Measurements from ENCODE around the gene PTPN1.

Gene PTPN1

GRCh38 chr20:50627747-50628146 lies 117.6 kb downstream of the PTPN1 start:
- CTCF ChIA-PET: interaction anchor here (0.7 to 3.7 kb wide), 4 partner anchors 122 to 440 kb away, joined by 3 to 40 read pairs (median 4); no protein-coding TSS in a partner anchor
- POLR2A ChIA-PET: no interaction called here
- no peaks in the 10 kb centered on the region for H3K36me3 ChIP-seq (ENCODE audit: control insufficient read depth in 2 of 2, insufficient read depth in 1 of 2, low read length in 2 of 2)
- H3K4me1 ChIP-seq (ENCODE audit: control insufficient read depth, insufficient read depth, low read length): no peaks in the 10 kb centered on the region
- no peak overlapping the region for H3K27ac ChIP-seq (ENCODE audit: extremely low read depth, low read depth, low read length)
- H3K4me3 ChIP-seq (ENCODE audit: low read depth, low read length): no peak overlapping the region
- no peaks in the 10 kb centered on the region for H3K9me3 ChIP-seq (ENCODE audit: control insufficient read depth, insufficient read depth, low read depth, low read length)
- no peak for TF ChIP-seq YY1 (tag by site-specific recombination; IDR thresholded peaks at IDR 0.05)
- TF ChIP-seq ZNF571 (tag by site-specific recombination; IDR thresholded peaks at IDR 0.05): no peak
- no peak for TF ChIP-seq ZNF677 (tag by site-specific recombination; IDR thresholded peaks at IDR 0.05)
- no peak for TF ChIP-seq ELK4 (IDR thresholded peaks at IDR 0.05; ENCODE audit: borderline replicate concordance, low read depth, low read length)
- no peak for TF ChIP-seq WT1 (tag by site-specific recombination; IDR thresholded peaks at IDR 0.05)
- no peak for TF ChIP-seq ZNF792 (tag by site-specific recombination; IDR thresholded peaks at IDR 0.05)
- no peak for TF ChIP-seq ZNF624 (tag by site-specific recombination; IDR thresholded peaks at IDR 0.05)
- TF ChIP-seq ZNF140 (tag by site-specific recombination; IDR thresholded peaks at IDR 0.05): no peak
- TF ChIP-seq ZNF239 (tag by site-specific recombination; IDR thresholded peaks at IDR 0.05): no peak
- TF ChIP-seq ZNF433 (tag by site-specific recombination; IDR thresholded peaks at IDR 0.05; ENCODE audit: low read depth): no peak
- no peak for TF ChIP-seq ZSCAN30 (tag by site-specific recombination; IDR thresholded peaks at IDR 0.05)
- no peak for TF ChIP-seq ZFP37 (tag by site-specific recombination; IDR thresholded peaks at IDR 0.05)
- no peak for TF ChIP-seq ZNF837 (tag by site-specific recombination; IDR thresholded peaks at IDR 0.05)
- no peak for TF ChIP-seq ZNF654 (tag by site-specific recombination; IDR thresholded peaks at IDR 0.05; ENCODE audit: low read depth)
- TF ChIP-seq KLF16 (tag by site-specific recombination; IDR thresholded peaks at IDR 0.05): no peak
- TF ChIP-seq ZNF670 (tag by site-specific recombination; IDR thresholded peaks at IDR 0.05; ENCODE audit: low read depth): no peak
- no peak for TF ChIP-seq ZNF148 (tag by site-specific recombination; IDR thresholded peaks at IDR 0.05; ENCODE audit: borderline replicate concordance)
- TF ChIP-seq ZNF391 (tag by site-specific recombination; IDR thresholded peaks at IDR 0.05; ENCODE audit: borderline replicate concordance, low read depth): no peak
- no peak for TF ChIP-seq SP2 (tag by site-specific recombination; IDR thresholded peaks at IDR 0.05)

- H3K27ac ChIP-seq (ENCODE audit: extremely low read depth, low read depth, low read length): no peak overlapping the region
- ChIA-PET CTCF (interaction anchor here (0.7 to 3.7 kb wide), 3 partner anchors 69 to 162 kb away, joined by 5 to 40 read pairs (median 6); no protein-coding TSS in a partner anchor), POLR2A (no interaction called here)
- no peaks in the 10 kb centered on the region for H3K4me1 ChIP-seq (ENCODE audit: control insufficient read depth, insufficient read depth, low read length)
- TF ChIP-seq ZNF707 (tag by site-specific recombination; IDR thresholded peaks at IDR 0.05) (no peak), ZBTB17 (tag by site-specific recombination; IDR thresholded peaks at IDR 0.05) (0 out of 2 replicates have a peak, but pooled peaks have one; percentile 16), ZNF600 (tag by site-specific recombination; IDR thresholded peaks at IDR 0.05) (peak; percentile 74)
- H3K4me3 ChIP-seq (ENCODE audit: low read depth, low read length): no peak overlapping the region
- no peaks in the 10 kb centered on the region for H3K9me3 ChIP-seq (ENCODE audit: control insufficient read depth, insufficient read depth, low read depth, low read length)
- no peaks in the 10 kb centered on the region for H3K36me3 ChIP-seq (ENCODE audit: control insufficient read depth in 2 of 2, insufficient read depth in 1 of 2, low read length in 2 of 2)
These were observed 118.1 kb downstream of the PTPN1 start for GRCh38 chr20:50628332-50628731.
